ENCODE measurements around the gene TLR5.

The TLR5 gene

GRCh38 chr1:223110952-223111351, 32.1 kb downstream of the TLR5 start:
- DNase-seq (ENCODE audit: low read depth) = no peak

GRCh38 chr1:223109581-223110026, 33.4 kb downstream of the TLR5 start:
- no peak for DNase-seq (ENCODE audit: low read depth)

- DNase-seq (ENCODE audit: low read depth) = peak; percentile 49
These were observed 36.2 kb downstream of the TLR5 start for GRCh38 chr1:223106856-223107255.

GRCh38 chr1:223105568-223105967, 37.5 kb downstream of the TLR5 start:
- no peak for DNase-seq (ENCODE audit: low read depth)

GRCh38 chr1:223102797-223103533, 40.1 kb downstream of the TLR5 start:
- DNase-seq (ENCODE audit: low read depth) = no peak

- DNase-seq (ENCODE audit: low read depth) = no peak
These were observed 45.3 kb downstream of the TLR5 start for GRCh38 chr1:223097713-223098112.

GRCh38 chr1:223095870-223096269, 47.2 kb downstream of the TLR5 start:
- DNase-seq (ENCODE audit: low read depth) = no peak

GRCh38 chr1:223091896-223092295, 51.2 kb downstream of the TLR5 start:
- DNase-seq (ENCODE audit: low read depth) = no peak

GRCh38 chr1:223089250-223089649, 53.8 kb downstream of the TLR5 start:
- DNase-seq (ENCODE audit: low read depth) = no peak

- DNase-seq (ENCODE audit: low read depth) = no peak
These were observed 54.3 kb downstream of the TLR5 start for GRCh38 chr1:223088713-223089240.

- peak; percentile 40 for DNase-seq (ENCODE audit: low read depth)
These were observed 55.5 kb downstream of the TLR5 start for GRCh38 chr1:223087291-223088255.

GRCh38 chr1:223084464-223084866, 58.6 kb downstream of the TLR5 start:
- no peak for DNase-seq (ENCODE audit: low read depth)

- no peak for DNase-seq (ENCODE audit: low read depth)
These were observed 59.2 kb downstream of the TLR5 start for GRCh38 chr1:223083831-223084230.

GRCh38 chr1:223082914-223083313, 60.1 kb downstream of the TLR5 start:
- DNase-seq (ENCODE audit: low read depth) = no peak

GRCh38 chr1:223081181-223081994, 61.7 kb downstream of the TLR5 start:
- peak; percentile 82 for DNase-seq (ENCODE audit: low read depth)

GRCh38 chr1:223079498-223079897, 63.5 kb downstream of the TLR5 start:
- DNase-seq (ENCODE audit: low read depth) = no peak

GRCh38 chr1:223077247-223077833, 65.7 kb downstream of the TLR5 start:
- DNase-seq (ENCODE audit: low read depth) = no peak

- no peak for DNase-seq (ENCODE audit: low read depth)
These were observed 66.7 kb downstream of the TLR5 start for GRCh38 chr1:223076362-223076761.

- no peak for DNase-seq (ENCODE audit: low read depth)
These were observed 67.2 kb downstream of the TLR5 start for GRCh38 chr1:223075834-223076233.

GRCh38 chr1:223074445-223075300, 68.4 kb downstream of the TLR5 start:
- DNase-seq (ENCODE audit: low read depth) = peak; percentile 26

Data from EH (cell line).